HL-60/S4 (cell line): ENCODE results near the gene GRHL1.
"Not testable (repeated sequence)": the region's sequence is repeated elsewhere in the genome, so short reads cannot be mapped to it uniquely, and the experiment has no call there.

Source experiments
- in situ Hi-C: fragments of 300-500 bp; cut with MboI; formaldehyde crosslinking; loops from 2 replicates; pipeline ENCODE4 v1.14.3; 2022; ENCODE audit warnings: low sequenced_read_pairs

The GRHL1 gene, protein sequence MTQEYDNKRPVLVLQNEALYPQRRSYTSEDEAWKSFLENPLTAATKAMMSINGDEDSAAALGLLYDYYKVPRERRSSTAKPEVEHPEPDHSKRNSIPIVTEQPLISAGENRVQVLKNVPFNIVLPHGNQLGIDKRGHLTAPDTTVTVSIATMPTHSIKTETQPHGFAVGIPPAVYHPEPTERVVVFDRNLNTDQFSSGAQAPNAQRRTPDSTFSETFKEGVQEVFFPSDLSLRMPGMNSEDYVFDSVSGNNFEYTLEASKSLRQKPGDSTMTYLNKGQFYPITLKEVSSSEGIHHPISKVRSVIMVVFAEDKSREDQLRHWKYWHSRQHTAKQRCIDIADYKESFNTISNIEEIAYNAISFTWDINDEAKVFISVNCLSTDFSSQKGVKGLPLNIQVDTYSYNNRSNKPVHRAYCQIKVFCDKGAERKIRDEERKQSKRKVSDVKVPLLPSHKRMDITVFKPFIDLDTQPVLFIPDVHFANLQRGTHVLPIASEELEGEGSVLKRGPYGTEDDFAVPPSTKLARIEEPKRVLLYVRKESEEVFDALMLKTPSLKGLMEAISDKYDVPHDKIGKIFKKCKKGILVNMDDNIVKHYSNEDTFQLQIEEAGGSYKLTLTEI

DNA sequence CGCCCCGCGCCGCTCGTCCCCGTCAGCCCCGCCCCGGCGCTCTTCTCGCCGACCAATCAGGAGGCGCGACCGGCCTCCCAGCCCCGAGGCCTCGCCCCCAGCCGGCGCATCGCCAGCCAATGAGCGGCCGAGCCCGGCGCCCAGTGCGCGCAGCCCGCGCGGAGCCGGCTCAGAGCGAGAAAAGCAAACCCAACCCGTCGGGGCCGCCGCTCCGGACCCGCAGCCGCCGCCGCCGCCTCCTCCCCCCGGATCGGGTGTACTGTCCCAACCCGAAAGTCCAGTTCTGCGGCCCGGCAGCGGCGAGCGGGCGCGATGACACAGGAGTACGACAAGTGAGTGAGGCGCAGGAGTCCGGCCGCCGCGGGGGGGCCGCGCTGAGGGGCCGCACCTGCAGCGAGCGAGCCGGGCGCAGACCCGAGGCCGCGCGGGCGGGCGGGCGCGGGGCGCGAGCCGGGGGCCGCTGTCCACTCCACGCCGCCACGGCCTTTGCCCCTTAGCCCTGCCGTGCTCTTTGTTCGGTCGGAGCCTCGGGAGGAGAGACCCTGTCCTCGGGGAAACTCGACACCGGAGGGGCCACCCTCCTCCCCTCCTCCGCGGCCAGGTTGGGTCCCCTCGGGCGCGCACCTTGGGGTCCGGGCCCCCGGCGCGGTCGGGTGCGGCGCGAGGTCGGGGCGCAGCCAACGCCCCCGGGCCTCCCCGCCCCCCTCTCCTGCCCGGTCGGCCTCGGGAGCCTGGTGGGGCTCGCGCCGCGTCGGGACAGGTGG, at the start of gene GRHL1:
Gene GRHL1 (plus strand): TSS at position 172 of the 764 bp plus-strand sequence. CDS start 141 bp downstream, at position 313.
- in situ Hi-C loops = no loop called here

DNA sequence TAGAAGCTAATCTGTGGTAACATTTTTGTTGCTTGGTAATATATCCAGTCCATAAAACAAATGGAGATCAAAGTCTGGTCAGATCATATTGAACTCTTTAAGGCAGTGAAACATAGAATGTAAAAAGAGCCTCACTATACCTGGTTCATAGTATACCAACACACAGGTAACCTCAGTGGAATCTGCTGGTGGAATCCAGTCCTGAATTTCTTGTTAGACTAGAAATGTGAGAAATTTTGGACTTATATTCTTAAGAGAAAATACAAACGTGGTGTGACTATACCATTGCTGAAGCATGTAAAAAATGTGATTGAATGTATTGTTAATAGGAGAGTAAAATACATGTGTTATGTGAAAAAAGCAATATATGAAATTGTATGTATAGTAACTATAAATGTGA, 46.1 kb upstream of the GRHL1 start:
- in situ Hi-C loops = no loop called here

DNA sequence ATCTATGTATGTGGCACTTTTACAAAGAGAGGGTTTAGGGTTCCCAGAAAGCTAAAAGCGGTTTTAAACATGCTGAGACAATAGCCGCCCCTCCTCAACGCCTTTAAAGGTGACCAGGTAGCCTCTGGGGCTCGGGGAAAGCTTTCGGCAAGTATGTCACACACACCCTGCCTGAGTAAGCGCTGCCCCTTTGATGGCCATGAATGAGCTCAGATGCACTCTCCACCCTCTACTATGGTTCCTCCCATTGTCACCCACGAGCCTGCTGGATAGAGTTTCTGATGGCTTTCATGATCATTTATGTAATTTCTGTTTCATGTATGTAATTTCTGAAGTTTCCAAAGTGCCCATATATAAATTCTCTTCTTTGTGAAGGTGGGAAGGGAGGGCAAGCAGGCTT, 44.1 kb upstream of the GRHL1 start:
- in situ Hi-C loops = no loop called here

DNA sequence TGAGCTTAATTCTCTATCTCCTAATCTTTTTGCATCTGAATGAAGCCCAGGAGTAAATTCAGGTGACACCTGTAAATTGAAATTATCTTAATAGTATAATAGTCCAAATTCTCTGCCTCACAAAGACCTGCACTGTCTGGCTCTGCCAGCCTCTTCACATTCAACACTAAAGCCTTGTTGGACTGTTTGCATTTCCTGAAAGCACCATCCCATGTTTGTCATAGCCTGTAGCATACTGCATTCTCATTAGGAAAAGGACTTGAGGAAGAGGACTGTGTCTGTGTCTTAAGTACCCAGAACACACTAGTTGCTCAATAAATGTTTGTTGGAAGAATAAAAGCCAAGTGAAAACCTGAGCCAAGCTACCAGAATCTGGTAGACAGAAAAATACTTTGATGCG, 42.9 kb upstream of the GRHL1 start:
- in situ Hi-C loops = no loop called here

DNA sequence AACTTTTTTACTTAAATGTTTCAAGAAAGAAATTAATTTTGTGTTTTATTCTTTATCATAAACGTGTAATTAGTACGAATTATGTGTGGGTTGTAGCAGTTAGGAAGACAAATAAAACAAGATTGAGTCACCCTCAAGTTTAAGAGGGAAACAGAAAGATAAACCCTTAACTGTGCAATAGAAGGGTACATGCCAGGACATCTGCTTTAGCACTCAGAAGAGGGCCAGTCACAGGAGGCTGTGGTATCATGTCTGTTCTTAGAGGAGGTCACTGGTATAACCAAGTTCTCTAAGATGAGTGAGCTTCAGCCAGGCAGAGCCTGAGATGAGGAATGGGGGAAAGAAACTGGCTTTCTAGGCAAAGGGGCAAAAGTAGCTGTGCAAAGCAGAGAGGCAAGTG, 42.4 kb upstream of the GRHL1 start:
- in situ Hi-C loops = no loop called here

DNA sequence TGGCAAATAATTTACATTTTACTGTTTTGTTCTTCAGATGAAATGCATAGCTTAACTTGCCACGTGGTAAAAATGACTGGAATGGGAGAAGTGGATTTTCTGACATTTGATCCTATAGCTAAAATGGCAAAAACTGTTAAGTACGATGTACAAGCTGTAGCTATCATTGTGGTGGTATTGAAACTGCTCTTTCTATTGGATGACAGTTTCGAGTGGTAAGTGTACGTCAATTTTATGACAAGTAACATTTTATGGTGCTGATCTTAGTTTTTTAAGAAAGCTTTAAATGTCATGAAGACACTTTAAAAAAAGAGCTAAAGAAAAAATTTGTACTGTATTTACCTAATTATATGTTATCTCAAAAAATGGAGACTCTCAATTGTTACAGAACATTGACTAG, 40.8 kb upstream of the GRHL1 start:
- in situ Hi-C loops = no loop called here

DNA sequence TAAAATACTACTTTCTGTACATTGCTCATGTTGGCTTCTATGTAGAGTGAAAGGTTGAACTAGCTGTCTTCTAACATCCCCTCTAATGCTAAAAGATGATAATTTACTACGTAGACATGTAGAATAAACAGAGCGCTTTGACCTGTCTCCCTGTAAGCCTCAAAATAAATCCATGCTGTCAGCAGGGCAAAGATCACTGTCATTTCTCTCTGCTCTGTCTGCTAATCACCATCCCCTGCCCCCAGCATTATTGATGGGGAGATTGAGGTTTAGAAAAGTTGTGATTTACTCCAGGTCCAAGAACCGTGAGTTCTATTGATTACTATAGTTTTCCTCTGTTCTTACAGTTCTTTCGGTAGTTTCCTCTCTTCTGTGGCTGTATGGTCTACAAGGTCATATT, 39.0 kb upstream of the GRHL1 start:
- in situ Hi-C loops = no loop called here

DNA sequence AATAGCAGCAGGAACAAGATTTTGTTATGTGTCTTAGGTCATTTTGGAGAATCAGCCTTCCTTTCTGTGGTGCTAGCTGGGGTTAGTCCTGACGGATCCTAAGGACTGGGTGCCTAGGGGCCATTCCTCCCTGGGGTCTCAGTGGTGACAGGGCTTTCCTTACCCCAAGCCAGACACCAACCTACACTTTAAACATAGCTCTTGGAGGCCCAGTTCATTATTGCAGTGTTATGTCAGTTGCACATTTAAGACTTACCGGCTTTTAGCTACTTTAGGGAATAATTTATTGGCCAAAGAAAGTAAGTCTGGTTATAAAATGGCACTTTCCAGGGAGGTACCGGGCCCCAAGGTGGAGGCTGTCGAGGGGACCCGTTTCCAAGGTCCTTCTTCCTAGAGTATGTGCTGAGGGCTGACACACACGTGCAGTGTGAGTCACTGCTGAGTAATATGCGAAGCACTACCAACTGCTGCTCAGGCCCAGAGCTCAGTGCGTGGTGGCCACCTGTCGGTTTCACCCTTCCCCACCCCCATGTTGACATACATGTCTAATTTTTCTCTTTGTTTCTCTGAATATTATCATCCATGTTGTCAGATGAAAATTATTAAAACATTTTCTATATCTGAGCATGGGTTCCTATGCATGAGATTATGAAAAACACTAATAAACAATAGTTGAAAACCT, 37.0 kb upstream of the GRHL1 start:
- in situ Hi-C loops = no loop called here

DNA sequence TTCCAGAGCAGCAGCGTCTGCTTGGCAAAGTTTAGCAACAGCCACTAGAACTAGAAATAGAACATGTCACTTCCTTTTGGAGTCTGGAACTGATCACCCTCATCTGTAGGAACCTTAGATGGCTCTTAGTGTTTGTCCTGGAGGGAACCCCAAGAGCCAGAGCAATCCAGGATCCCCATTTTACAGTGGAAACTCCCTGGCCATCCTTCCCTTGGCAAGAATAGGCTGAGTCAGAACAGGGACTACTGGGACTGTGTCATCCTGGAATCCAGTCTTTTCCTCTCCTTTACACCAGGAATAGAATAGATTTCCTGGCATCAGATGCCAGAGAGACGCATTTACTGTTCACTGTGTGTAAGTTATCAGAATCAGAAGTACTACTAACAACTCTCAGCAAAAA, 33.2 kb upstream of the GRHL1 start:
- in situ Hi-C loops = no loop called here

DNA sequence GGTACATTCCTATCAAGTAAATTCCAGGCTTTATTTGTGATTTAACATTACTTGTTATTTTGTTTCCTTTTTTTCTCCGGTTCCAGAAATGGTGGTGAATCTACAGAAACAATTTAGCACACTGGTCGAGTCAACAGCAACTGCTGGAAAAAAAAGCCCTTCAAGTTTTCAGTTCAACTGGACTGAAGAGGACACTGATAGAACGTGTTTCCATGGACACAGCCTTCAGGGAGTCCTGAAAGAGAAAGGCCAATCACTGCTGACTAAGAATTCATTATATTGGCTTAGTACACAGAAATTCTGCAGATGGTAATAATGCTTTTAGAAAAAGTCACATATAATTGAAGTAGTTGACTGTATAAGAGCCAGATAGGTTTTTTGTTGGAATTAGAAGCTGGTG, 32.0 kb upstream of the GRHL1 start:
- in situ Hi-C loops = no loop called here

DNA sequence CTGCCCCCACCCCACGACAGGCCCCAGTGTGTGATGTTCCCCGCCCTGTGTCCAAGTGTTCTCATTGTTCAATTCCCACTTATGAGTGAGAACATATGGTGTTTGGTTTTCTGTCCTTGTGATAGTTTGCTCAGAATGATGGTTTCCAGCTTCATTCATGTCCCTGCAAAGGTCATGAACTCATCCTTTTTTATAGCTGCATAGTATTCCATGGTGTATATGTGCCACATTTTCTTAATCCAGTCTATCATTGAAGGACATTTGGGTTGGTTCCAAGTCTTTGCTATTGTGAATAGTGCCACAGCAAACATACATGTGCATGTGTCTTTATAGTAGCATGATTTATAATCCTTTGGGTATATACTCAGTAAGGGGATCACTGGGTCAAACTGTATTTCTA, 24.5 kb upstream of the GRHL1 start:
- in situ Hi-C loops = not testable (repeated sequence)

DNA sequence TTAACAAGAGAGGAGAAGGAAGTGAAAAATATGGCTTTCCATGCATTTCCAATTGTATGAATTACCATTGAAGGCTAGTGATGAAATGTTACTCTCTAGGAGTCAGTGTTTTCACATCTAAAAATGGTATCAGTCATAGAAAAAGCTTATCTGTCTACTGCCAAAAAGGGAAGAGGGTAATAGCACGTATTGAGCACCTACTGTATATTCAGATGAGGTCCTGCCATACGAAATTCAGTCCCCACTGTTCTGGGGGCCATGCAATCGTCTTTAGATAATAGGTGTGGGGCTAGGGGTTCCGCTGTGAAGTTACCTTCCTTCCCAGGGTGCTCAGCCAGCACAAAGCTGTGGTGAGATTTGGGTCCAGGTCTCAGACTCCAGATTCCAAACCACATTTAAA, 14.2 kb upstream of the GRHL1 start:
- in situ Hi-C loops = no loop called here

DNA sequence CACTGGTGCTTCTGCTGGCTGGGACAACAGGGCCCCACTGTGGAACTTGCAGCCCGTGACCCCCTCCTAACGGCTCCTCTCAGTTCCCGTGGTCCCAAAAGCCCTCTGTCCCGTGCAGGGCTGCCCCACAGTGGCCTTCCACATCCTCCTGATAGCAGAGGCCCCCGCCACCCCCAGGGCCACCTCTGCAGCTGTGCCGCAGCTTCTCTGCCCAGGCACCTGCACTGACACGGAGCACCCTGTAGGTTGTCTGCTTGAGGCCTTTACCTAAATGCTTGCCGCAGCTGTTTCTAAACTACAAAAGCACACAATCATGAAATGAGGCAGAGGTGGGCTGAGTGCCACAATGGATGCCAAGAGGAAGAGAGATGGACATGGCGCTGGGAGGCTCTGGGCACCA, 13.5 kb upstream of the GRHL1 start:
- in situ Hi-C loops = no loop called here

DNA sequence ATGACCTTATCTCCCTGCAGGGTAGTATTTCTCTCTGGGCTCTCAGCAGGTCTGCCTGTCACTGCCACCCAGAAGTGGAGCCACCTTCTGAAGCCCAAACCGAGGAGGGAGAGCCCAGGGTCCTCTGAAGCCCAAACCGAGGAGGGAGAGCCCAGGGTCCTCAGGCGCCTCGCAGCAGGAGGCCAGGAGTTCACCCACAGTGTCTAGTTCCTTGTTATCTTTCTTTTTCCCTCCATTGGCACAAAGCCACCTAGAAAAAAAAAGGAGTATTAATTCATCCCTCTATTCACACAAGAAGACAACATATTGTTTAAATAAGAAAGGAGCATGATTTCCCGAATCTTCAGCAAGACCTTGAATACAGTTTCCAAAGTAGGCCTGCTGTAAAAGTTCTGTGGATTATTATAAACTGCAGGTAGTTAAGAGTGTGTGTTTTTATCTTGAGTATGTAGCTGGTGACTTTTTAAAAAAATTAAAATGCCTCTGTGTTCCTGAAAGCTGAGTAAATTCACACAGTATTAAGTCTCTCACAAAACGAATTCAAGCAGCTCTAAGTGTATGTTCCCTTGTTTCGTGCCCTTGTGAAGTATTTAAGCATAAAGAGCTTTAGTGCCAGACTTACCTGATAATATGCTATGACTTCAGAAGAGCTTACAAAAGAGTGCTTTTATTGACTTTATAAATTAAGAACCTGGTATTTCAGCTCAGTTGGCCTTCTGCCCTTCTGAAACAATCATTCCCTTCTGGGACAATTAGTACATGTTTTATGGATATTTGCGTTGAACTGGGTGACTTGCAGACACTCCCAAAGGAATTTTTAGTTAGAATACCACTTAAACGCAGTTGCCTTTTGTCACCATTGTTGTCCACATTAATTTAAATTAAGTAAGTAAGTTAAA, 11.7 kb upstream of the GRHL1 start:
- in situ Hi-C loops = no loop called here

DNA sequence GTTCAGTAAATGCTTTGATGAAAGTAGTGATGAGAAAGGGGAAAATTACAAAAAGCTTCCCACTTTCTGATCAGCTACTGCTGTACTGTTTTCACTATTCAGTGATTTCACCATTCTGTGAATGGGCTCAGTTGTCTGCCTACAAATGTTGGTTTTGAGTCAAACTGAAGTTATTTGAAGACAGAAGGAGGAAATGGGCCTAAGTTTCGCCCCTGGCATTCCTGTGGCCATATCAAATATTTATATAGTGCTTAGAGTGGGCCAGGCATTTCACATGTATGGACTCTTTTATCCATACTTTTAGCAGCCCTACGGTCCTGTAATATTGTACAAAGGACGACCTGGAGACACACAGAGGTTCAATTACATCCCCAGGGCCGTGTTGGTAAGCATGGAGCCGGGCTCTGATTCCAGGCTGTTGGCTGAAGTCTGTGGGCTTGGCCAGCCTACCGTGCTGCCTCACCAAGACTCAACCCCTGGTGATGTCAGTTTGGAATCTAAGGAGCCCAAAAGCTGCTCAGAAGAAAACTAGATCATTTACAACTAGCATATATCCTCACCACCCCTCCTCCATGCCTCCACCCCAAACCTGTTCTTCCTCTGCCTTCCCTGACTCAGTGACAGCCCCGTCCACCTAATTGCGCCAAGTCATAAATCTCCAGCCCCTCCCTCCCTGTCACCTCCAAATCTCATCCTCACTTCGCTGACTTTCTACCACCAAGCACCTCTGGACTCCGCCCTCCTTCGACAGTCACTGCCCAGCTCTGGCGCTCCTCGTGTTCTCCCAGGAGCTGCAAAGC, 10.1 kb upstream of the GRHL1 start:
- in situ Hi-C loops = no loop called here

DNA sequence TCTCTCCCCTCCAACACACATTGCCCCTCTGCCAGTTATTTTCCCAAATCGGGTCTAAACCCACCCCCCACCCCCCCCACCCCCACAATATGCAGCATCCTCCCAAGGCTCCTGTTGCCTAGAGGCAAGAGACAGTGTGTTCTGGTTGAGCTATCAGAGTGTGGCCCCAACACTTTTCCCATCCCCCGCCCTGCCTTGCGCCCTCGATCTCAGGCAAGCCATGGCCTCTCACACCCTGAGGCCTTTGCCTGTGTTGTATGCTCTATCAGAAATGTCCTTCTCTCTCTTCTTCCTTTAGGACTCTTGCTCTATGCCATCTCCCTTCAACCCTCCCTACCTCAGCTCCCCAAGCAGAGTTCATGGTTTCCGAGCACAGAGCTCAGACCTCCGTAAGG, 9.5 kb upstream of the GRHL1 start:
- in situ Hi-C loops = no loop called here

DNA sequence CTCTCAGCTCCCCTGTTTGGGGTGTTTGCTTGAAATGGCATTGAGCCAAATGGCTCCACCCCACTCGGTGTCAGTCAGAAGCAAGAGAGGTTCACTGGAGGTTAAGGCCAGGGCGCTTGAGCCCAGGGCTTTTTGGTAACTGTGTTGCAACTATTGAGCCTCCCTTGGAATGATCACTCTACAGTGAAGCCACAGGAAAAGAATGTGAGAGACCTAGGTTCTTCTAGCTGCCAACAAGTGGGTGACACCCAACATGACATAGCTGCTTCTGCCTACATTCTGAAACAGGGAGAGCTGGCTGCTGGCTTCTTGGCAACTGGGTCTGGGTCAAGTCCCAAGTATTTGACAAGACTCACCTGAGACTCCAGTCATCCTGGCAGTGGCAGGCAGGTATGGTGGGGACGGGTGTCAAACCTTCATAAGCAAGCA, 7.1 kb upstream of the GRHL1 start:
- in situ Hi-C loops = no loop called here

DNA sequence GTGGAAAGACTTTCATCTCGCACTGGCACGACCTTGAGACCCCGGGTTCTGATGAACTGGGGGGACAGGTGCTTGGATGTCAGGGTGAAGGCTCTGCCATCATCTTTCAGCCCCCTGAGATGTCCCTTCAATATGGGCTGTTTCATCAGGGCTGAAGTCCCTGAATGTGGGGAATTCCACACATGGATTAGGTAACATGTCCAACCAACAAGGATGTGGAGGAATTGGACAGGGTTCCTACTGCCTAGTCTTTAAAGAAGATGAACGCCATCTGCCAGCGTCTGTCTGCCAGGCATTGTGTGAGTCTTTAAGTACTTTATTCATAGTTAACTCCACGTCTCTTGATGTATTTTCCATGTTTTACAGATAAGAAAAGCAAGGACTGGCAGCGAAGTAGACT, 5.9 kb upstream of the GRHL1 start:
- in situ Hi-C loops = no loop called here

DNA sequence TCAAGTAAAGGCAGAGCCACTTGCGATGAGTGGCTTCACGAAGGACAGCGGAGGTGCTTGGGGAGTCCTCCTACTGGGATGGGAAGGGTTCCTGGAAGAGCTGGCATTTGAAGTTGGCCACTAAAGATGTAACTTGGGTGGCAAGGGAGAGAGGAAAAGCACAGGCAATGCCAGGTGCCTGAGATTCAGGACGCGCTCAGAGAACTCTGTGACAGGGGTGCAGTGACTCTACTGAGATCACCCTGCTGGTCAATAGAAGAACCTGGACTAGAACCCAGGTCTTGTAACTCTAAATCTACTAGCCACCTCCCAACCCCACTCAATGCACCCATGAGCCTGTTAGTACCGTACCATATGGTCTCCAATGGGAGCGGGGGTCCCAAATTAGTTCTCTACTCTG, 5.4 kb upstream of the GRHL1 start:
- in situ Hi-C loops = no loop called here

DNA sequence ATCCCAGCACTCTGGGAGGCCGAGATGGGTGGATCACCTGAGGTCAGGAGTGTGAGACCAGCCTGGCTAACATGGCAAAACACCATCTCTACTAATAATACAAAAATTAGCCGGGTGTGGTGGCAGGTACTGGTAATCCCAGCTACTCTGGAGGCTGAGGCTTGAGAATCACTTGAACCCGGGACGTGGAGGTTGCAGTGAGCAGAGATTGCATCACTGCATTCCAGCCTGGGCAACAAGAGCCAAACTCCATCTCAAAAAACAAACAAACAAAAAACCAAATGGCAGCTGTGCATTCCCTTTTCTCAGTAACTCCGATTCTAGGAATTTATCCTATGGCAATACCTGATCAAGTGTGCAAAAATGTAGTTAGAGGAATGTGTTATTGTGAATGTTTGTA, 4.7 kb upstream of the GRHL1 start:
- in situ Hi-C loops = no loop called here
